Breast epithelium (tissue), 3 donors: ENCODE results near the gene CACNA2D3.

ENCODE experiments used
- CTCF ChIP-seq, 3 donors: fragments of 450-650 bp; IDR thresholded peaks; one replicate each; pipeline ENCODE4 v1.5.1; 2016 to 2017; ENCODE audit warnings: antibody characterized with exemption in 3 of 3, mild to moderate bottlenecking in 3 of 3, moderate library complexity in 3 of 3
- POLR2A ChIP-seq: fragments of 450-650 bp; IDR thresholded peaks from one replicate; pipeline ENCODE4 v1.6.1; 2016; ENCODE audit warnings: antibody characterized with exemption, mild to moderate bottlenecking, moderate library complexity
- POLR2AphosphoS5 ChIP-seq, 3 donors: sonication (generic); formaldehyde crosslinking; IDR thresholded peaks; one replicate each; pipeline ENCODE4 v1.6.1; 2017; ENCODE audit warnings: antibody characterized with exemption in 3 of 3

- TF ChIP-seq POLR2A (no peak), CTCF (IDR thresholded peaks at IDR 0.05) (no peak), POLR2AphosphoS5 (IDR thresholded peaks at IDR 0.05) (no peak)
Observed at GRCh38 chr3:54901906-54902685, 779.7 kb downstream of the CACNA2D3 start.
